Measurements from ENCODE around the gene PIEZO1. TPM values are rescaled to one million over a fixed set of nuclear protein-coding genes. Genes with fewer than 3 reads are reported as not detected.
"Not testable (repeated sequence)": the region's sequence is repeated elsewhere in the genome, so short reads cannot be mapped to it uniquely, and the experiment has no call there.

Gene PIEZO1
- total RNA-seq, 1 donor from 2014 or later = 318 TPM

DNA sequence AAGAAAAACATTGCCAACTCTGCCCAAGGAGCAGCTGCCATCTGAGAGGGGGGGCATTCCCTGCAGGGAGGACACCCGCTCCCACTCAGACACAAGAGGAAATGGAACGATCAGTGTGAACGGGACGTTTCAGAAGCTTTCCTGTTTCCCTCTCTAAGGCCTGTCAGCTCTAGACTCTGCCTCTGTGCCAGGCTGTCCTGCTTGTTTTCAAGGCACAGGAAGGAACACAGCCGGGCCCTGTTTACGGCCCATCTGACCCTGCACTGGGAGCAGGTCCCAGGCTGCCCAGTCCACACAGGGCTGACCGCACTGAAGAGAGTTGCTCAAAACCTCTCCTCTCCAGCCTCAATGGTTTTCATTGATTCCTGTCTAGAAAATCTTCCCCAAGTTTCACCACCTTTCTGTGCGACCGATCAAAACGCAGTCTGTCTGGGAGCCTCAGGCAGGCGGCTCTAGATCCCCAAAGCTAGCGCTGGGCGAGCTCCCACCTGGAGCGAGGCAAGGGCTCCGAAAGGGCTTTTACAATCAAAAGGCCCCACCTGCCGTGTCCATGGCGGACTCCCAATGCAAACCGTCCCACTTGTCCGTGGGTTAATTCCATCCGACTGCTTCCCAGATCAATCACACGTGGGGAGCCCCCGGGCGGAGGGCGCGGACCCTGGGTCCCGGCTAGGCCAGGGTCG is 1.5 kb downstream of the PIEZO1 start:
- no peak for DNase-seq (ENCODE audit: low spot score)

- DNase-seq (ENCODE audit: low spot score) = no peak
Observed at GRCh38 chr16:88782454-88783390, 2.3 kb downstream of the PIEZO1 start.

GRCh38 chr16:88781140-88782077 is 3.6 kb downstream of the PIEZO1 start:
- DNase-seq (ENCODE audit: low spot score) = no peak

DNA sequence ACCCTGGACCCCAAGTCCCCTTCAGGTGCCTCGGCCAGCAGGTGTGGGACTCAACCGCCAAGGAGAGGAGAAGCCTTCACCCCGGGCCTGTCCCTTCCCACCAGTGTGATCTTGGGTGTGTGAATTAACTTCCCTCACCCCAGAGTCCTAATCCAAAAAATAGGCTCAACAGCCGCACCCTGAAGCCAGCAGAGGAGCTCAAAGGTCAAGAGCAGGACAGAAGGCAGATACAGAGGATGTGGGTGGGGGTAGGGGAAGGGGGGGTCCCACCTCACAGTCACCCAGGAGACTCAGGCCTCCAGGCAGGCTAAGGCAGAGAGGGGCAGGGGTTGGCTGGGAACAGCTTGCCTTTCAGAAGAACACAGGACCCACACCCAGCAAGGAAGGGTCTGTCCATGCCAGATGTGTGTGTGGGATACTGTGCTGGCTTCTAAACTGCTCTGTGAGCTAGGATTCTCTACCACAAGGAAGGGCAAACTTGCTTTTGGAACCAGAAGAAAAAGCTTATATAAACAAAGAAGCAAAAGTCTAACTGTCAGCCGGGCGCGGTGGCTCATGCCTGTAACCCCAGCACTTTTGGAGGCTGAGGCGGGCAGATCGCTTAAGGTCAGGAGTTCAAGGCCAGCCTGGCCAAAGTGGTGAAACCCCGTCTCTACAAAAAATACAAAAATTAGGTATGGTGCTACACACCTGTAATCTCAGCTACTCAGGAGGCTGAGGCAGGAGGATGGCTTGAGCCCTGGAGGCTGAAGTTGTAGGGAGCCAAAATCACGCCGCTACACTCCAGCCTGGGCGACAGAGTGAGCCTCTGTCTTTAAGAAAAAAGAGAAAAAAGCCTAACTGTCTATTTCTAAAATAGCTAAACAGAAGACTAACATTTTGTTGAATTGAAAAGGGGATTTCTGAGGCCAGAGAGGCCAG is 4.6 kb downstream of the PIEZO1 start:
- no peak for DNase-seq (ENCODE audit: low spot score)

- DNase-seq (ENCODE audit: low spot score) = no peak
Observed at GRCh38 chr16:88779406-88780141, 5.4 kb downstream of the PIEZO1 start.

DNA sequence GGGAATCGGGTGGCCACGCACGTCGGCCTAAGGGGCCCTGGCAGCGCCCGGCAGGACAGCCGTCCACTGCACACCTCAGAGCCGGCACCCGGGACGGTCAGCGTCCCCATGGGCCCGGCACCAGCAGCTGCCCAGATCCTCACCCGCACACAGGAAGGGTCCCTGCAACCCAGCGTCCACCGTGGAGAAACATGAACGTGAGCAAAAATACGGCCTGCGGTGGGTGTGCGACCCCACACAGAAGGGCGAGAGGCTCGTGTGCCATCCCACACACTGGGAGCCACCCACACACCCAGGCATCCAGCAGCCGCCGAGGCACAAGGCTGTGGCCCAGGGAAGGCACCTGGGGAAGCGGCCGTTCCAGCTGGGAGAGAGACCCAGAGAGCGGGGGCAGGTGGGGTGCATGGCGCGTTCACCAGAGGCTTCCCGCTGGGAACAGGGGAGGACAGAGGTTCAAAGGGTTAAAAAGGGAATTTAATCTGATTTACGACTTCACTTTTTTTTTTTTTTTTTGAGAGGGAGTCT is 6.4 kb downstream of the PIEZO1 start:
- DNase-seq (ENCODE audit: low spot score) = no peak

DNA sequence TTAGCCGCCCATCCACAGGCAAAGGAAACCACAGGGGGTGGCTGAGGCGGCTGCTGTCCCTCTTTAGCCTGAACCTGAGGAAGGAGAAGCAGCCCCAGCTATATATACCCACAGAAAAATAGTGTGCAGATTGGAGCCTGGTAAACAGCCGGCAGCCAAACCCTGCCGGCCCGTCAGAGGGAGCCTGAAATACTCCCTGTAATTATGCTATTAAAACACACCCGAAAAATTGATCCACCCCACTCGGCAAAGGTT is 6.8 kb downstream of the PIEZO1 start:
- no peak for DNase-seq (ENCODE audit: low spot score)

DNA sequence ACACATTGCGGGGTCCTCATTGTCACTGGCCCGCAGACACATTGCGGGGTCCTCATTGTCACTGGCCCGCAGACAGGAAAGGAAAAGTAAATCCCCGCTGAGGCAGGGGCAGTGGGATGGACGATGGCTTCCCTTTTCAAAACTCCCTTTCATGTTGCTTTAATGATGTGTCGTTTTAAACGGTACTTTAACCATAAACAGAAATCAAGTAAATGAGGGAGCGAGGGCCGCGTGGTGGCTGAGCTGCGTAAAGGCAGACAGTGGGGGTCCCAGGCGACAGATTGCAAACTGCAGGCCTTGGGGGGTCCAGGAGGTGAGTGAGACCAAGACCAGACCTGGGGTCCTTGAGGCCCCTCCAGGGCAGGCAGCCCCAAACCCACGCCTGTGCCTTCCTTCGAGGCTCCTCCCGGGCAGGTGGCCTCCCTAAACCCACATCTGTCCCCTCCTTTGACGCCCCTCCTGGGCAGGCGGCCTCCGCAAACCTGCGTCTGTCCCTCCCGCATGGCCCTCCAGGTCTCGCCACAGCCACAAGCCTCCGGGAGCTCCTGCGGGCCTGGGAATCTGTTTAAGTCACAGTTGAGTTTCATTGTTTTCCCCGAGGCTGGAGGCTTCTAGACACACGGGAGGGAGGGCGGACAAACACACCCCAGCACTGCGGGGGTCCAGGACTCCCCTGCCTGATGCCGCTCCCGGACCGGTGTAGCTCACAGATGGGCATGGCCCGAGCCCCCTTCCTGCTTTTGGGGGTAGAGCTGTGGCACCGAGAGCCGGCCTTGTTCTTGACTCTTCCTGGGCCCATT is 7.3 kb downstream of the PIEZO1 start:
- no peak for DNase-seq (ENCODE audit: low spot score)

DNA sequence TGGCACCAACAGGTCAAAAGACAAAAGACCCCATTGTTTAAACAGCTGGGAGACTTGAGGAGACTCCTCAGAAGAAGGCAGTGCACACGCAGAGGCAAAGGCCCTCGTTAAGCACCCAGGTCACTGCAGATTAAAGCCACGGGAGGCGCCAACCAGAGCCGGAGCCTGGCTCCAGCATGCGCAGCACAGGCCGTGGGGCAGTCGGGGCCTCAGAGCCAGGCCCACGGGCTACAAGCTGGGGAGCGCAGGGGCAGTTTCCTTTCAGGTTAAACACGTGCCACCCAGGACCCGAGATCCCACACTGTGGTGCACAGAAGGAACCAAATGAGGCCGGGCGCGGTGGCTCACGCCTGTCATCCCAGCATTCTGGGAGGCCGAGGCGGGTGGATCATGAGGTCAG is 9.2 kb downstream of the PIEZO1 start:
- no peak for DNase-seq (ENCODE audit: low spot score)

DNA sequence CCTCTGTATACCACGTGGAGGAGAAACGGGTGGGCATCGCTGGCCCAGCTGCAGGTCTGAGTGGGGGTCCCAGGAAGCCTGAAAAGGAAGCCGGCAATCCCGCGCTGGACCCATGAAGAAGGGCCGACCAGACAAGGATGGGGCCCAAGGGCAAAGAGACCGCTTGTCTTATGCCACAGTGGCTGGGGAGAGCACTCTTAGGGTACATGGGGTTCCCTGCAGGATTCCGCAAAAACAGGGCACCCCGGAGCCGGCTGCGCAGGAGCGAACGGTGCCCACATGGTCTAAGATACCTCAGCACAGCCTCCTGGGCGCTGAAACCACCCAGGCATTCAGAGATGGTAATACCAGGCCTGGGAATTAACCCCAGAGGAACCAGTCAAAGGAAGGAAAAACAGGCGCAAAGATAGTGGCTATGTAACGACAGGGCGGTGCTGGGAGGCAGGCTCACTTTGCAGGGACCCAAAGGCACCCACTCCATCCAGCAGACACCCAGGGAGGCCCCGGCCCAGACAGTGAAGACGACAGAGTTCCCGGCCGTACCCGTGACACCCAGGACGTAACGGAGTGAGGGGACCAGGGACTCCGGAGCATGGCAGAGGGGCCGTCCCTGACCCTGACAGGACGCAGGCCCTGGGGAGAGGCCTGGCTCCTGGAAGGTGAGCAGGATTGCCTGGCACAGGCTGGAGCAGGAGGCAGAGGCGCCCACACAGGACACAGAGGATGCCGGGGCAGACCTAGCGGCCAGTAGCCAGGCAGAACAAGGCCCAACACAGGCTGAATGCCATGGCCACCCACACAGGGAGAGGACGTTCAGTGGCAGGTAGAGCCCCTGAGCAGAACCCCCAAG is 10.3 kb downstream of the PIEZO1 start:
- DNase-seq (ENCODE audit: low spot score) = no peak

- no peak for DNase-seq (ENCODE audit: low spot score)
Observed at GRCh38 chr16:88773812-88774291, 11.2 kb downstream of the PIEZO1 start.

DNA sequence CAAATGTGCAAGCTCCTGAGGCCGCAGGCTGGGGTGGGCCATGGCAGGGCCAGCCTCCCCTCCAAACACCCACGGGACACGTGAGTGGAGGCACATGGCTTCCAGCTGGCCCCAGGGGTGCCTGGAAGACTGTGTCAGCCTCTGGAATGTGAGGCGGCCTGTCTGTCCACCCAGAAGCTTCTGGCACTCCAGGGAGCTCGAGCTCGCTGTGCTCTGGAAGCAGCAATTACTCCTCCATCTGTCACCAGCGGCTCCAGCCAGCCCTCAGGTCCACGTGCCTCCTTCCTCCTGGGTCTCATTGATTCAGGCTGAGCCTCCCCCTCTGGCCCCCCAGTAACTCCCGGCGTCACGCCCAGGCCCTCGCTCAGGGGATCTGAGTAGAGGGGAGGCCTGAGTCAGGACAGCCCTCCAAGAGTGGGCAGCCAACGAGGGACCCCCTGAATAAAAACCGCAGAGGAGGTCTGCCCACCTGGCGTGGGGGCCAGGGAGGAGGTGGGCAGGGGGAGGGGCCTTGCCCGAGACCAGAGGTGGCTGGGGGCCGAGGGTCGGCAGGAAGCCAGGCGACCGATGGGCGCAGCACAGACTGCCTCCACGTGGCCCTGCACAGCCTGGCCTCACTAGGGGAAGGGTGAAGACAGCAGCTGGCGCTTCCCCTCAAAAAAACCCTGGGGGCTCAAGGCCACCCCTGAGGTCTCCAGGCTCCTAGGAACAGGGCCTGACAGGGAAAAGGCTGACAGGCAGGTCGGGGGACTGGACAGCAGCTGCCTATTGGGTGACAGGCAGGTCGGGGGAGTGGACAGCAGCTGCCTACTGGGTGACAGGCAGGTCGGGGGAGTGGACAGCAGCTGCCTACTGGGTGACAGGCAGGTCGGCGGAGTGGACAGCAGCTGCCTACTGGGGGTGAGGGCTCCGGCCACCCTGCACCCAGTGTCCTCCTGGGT is 11.9 kb downstream of the PIEZO1 start:
- no peak for DNase-seq (ENCODE audit: low spot score)

- not testable (repeated sequence) for DNase-seq (ENCODE audit: low spot score)
Observed at GRCh38 chr16:88771781-88772180, 13.2 kb downstream of the PIEZO1 start.

DNA sequence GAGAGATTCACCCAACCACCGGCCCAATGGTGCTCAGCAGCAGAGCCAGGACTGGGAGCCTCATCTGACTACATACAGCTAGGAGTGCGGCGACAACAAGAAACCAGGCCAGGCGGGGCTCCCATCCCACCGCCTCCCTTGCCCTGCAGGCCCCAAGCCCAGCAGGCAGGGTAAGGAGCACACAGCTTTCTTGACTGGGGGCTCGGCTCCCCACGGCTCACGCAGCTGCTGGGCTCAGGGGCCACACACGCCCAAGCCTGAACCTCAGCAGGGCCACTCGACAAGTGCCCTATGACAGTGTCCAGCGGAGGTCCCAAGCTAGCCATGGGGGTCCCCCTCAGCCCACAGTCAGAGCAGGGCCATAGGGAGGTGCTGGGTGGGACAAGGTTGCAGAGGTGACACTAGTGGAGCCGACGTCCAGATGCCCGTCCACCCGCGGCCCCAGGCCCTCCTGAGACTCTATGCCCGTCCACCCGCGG is 13.7 kb downstream of the PIEZO1 start:
- no peak for DNase-seq (ENCODE audit: low spot score)

- no peak for DNase-seq (ENCODE audit: low spot score)
Observed at GRCh38 chr16:88770461-88771293, 14.3 kb downstream of the PIEZO1 start.

Measured in mesenteric fat pad (tissue), 1 donor.